K562 (cell line): ENCODE measurements around the gene HNF1B. TPM values are rescaled to one million over a fixed set of nuclear protein-coding genes. Genes with fewer than 3 reads are reported as not detected.

ENCODE experiments used
- ATAC-seq: fragments of 200-7000 bp; cut with Tn5 transposase; 3 replicates; pipeline ENCODE4 v1.9.1; 2020; ENCODE audit warnings: moderate library complexity
- BruUV-seq: library from RNA; stranded (reverse); fragments of 400-500 nt; replicated peaks from 2 replicates; lab custom pipeline; 2021; lab: Mats Ljungman, UMichigan
- CTCF ChIA-PET: fragments of 300-600 bp; formaldehyde crosslinking; extraction: SDS; loops from one replicate; lab custom pipeline; 2021; ENCODE audit warnings: low intra/inter-chr PET ratio; lab: Yijun Ruan, JAX
- POLR2A ChIA-PET: fragments of 300-600, 350-650 bp; sonication (Branson Sonifier 250); formaldehyde crosslinking; extraction: SDS; loops from one replicate; lab custom pipeline; 2021; ENCODE audit warnings: antibody characterized with exemption, inconsistent platforms; lab: Yijun Ruan, JAX
- DNase-seq, 4 experiments: peaks; one replicate each; pipeline versions ENCODE4 v3.0.0 to v3.0.0-alpha.2; 2011 to 2018; ENCODE audit warnings: low spot score in 3 of 4, mixed read lengths in 3 of 4; ENCODE audit errors: extremely low read depth in 1 of 4
- FAIRE-seq: peaks from 2 replicates; lab custom pipeline; 2011; peaks lifted over from hg19 to GRCh38; lab: Jason Lieb, UNC
- H2AFZ ChIP-seq: 2 replicates; pipeline ENCODE4 v1.6.0; 2011; ENCODE audit warnings: low read depth, low read length, control low read depth, inconsistent platforms
- H3K27ac ChIP-seq: fragments of 200-600 bp; 3 replicates; pipeline ENCODE4 v1.8.0; 2011; ENCODE audit warnings: low read depth, mild to moderate bottlenecking, control low read depth, inconsistent platforms, low read length, moderate library complexity, mixed read lengths; ENCODE audit errors: extremely low read depth
- H3K27me3 ChIP-seq, 2 experiments: fragments of 300-600 bp in 1 of 2; 2 replicates in 1 of 2; 3 replicates in 1 of 2; pipeline versions ENCODE4 v1.6.0 to v1.8.0; 2011; ENCODE audit warnings: inconsistent platforms in 2 of 2, low read length in 2 of 2, mild to moderate bottlenecking in 1 of 2, mixed read lengths in 1 of 2, moderate library complexity in 1 of 2; ENCODE audit not compliant: control insufficient read depth in 2 of 2, insufficient read depth in 2 of 2
- H3K36me3 ChIP-seq: fragments of 300-600 bp; 3 replicates; pipeline ENCODE4 v1.8.0; 2011; ENCODE audit warnings: mild to moderate bottlenecking, low read length, inconsistent platforms; ENCODE audit not compliant: control insufficient read depth, insufficient read depth
- H3K4me1 ChIP-seq, 2 experiments: fragments of 200-600 bp in 1 of 2; replicated peaks in 1 of 2; 2 replicates in 1 of 2; 3 replicates in 1 of 2; pipeline versions ENCODE4 v1.5.1 to v1.8.0; 2011; ENCODE audit warnings: inconsistent platforms in 2 of 2, low read length in 2 of 2, mild to moderate bottlenecking in 1 of 2, mixed read lengths in 1 of 2, moderate library complexity in 1 of 2; ENCODE audit not compliant: control insufficient read depth in 2 of 2, insufficient read depth in 2 of 2
- H3K4me2 ChIP-seq: 2 replicates; pipeline ENCODE4 v1.6.1; 2011; ENCODE audit warnings: low read length, control low read depth, inconsistent platforms, mixed read lengths; ENCODE audit not compliant: insufficient read depth
- H3K4me3 ChIP-seq: fragments of 200-600 bp; sonication (generic), shearing (Covaris generic); 2 replicates; pipeline ENCODE4 v1.5.1; 2016; ENCODE audit warnings: control low read depth, inconsistent platforms
- H3K79me2 ChIP-seq: fragments of 200-600 bp; 3 replicates; pipeline ENCODE4 v1.8.0; 2011; ENCODE audit warnings: low read length, inconsistent platforms; ENCODE audit not compliant: control insufficient read depth, insufficient read depth
- H3K9ac ChIP-seq, 2 experiments: 2 replicates each; pipeline versions ENCODE4 v1.6.0 to v1.6.1; 2011; ENCODE audit warnings: low read depth in 2 of 2, low read length in 2 of 2, control low read depth in 1 of 2, inconsistent platforms in 1 of 2, mild to moderate bottlenecking in 1 of 2, mixed read lengths in 1 of 2; ENCODE audit not compliant: insufficient read depth in 1 of 2
- H3K9me1 ChIP-seq: one replicate; pipeline ENCODE4 v1.6.0; 2011; ENCODE audit warnings: inconsistent platforms, mild to moderate bottlenecking, low read length, moderate library complexity; ENCODE audit not compliant: control insufficient read depth, insufficient read depth
- H3K9me3 ChIP-seq: replicated peaks from 2 replicates; pipeline ENCODE4 v1.5.1; 2011; ENCODE audit warnings: low read depth, low read length, inconsistent platforms; ENCODE audit not compliant: control insufficient read depth, insufficient read depth
- H4K20me1 ChIP-seq: replicated peaks from 2 replicates; pipeline ENCODE4 v1.6.1; 2011; ENCODE audit warnings: low read length, inconsistent platforms, mixed read lengths; ENCODE audit not compliant: control insufficient read depth, insufficient read depth
- FOXO4 ChIP-seq: fragments of 450-650 bp; formaldehyde crosslinking; IDR thresholded peaks from 2 replicates; pipeline ENCODE4 v1.4.0; 2020; ENCODE audit warnings: mild to moderate bottlenecking, moderate library complexity
- KDM4B ChIP-seq, 2 experiments: fragments of 450-650 bp in 1 of 2; sonication (generic) in 1 of 2; IDR thresholded peaks; 2 replicates each; pipeline ENCODE4 v1.6.1; 2016 to 2017; ENCODE audit warnings: borderline replicate concordance in 2 of 2, antibody characterized with exemption in 1 of 2, low read depth in 1 of 2, mild to moderate bottlenecking in 1 of 2
- KLF6 ChIP-seq: fragments of 250-450 bp; sonication (Bioruptor Pico); IDR thresholded peaks from 2 replicates; pipeline ENCODE4 v1.4.0; 2020; ENCODE audit warnings: mild to moderate bottlenecking, moderate library complexity, borderline replicate concordance
- REST ChIP-seq, 2 experiments: fragments of 450-650 bp; formaldehyde crosslinking in 1 of 2; IDR thresholded peaks; 2 replicates each; pipeline versions ENCODE4 v1.4.0 to v1.6.1; 2014 to 2020; ENCODE audit warnings: mild to moderate bottlenecking in 2 of 2, borderline replicate concordance in 1 of 2, low read depth in 1 of 2
- SETDB1 ChIP-seq: IDR thresholded peaks from one replicate; pipeline ENCODE4 v1.6.1; 2012; ENCODE audit warnings: low read length, control low read depth, inconsistent platforms
- SRSF7 ChIP-seq: fragments of 200-400 bp; formaldehyde crosslinking; optimal IDR thresholded peaks from 2 replicates; pipeline ENCODE3; 2017; ENCODE audit warnings: mild to moderate bottlenecking, low read depth, low read length
- TBL1XR1 ChIP-seq, 2 experiments: IDR thresholded peaks; 2 replicates each; pipeline ENCODE4 v1.6.1; 2012; ENCODE audit warnings: improper control_type of control experiment in 2 of 2, low read length in 2 of 2, mild to moderate bottlenecking in 1 of 2
- TCF7 ChIP-seq: sonication (generic); IDR thresholded peaks from 2 replicates; pipeline ENCODE4 v1.6.1; 2016; ENCODE audit warnings: antibody characterized with exemption, borderline replicate concordance
- TEAD1 ChIP-seq, 2 experiments: fragments of 450-650 bp in 1 of 2; sonication (generic) in 1 of 2; formaldehyde crosslinking; IDR thresholded peaks; 2 replicates each; pipeline versions ENCODE4 v1.4.0 to v1.8.0; 2020 to 2022; ENCODE audit warnings: mild to moderate bottlenecking in 2 of 2, missing genetic modification reagents in 1 of 2
- TFAM ChIP-seq: fragments of 250-450 bp; sonication (Bioruptor Pico); conservative IDR thresholded peaks from 2 replicates; pipeline ENCODE4 v1.5.0; 2021; ENCODE audit warnings: mild to moderate bottlenecking, moderate library complexity
- ZNF165 ChIP-seq: fragments of 250-450 bp; sonication (Bioruptor Pico); IDR thresholded peaks from 2 replicates; pipeline ENCODE4 v1.4.0; 2020; ENCODE audit warnings: borderline replicate concordance
- ZNF507 ChIP-seq: conservative IDR thresholded peaks from 2 replicates; pipeline ENCODE4 v1.6.1; 2017; ENCODE audit warnings: missing genetic modification characterization, missing compliant biosample characterization
- WGBS: fragments of 100-300 bp; shearing (Covaris generic); methylation state at CpG from one replicate; pipeline ENCODE4 v1.1.6; 2016; ENCODE audit warnings: low coverage, mixed read lengths; ENCODE audit not compliant: insufficient coverage; ENCODE audit errors: missing lambda C conversion rate; 5-methylcytosine and 5-hydroxymethylcytosine counted together
- in situ Hi-C: fragments of 300-500 bp; cut with MboI; formaldehyde crosslinking; loops from 4 replicates; pipeline ENCODE4 v1.15.0; 2018; ENCODE audit warnings: inconsistent platforms, mixed read lengths
- intact Hi-C: fragments of 100-400 bp; cut with micrococcal nuclease; formaldehyde crosslinking; loops from 2 replicates; pipeline ENCODE4 v1.14.2; 2022
- polyA plus RNA-seq, 8 experiments: library from polyadenylated mRNA; depleted of rRNA in 4 of 8; stranded (reverse) in 5 of 8; unstranded in 3 of 8; fragments of >200 nt; fragmentation: Nextera tagmentation in 2 of 8; fragmentation: Illumina TruSeq in 1 of 8; extraction: Ambion mirVana in 2 of 8; extraction: Trizol in 1 of 8; gene quantifications; 2 replicates each; pipeline versions ENCODE4 v1.2.1 to v1.2.3, GENCODE V29; 2011 to 2014; ENCODE audit warnings: inconsistent platforms in 1 of 8, missing spikeins in 1 of 8
- total RNA-seq, 7 experiments: library from RNA; depleted of rRNA in 6 of 7; stranded (reverse); fragments of >200 nt in 6 of 7; fragmentation: Illumina TruSeq in 2 of 7; extraction: Trizol in 2 of 7; gene quantifications; 2 replicates each; pipeline versions ENCODE4 v1.2.1 to v1.2.3, GENCODE V29; 2011 to 2021; ENCODE audit warnings: low replicate concordance in 1 of 7

HNF1B gene
- total and polyA plus RNA-seq, 9 of the 15 experiments (the other 6 are each of a cell fraction or from before 2014, with no cell fraction given) = not detected

GRCh38 chr17:37742762-37743611 is 1.9 kb downstream of the HNF1B start:
- TF ChIP-seq ZNF165 (no peak), SRSF7 (no peak), TFAM (CRISPR knock-in tag) (no peak), REST (IDR thresholded peaks at IDR 0.05; ENCODE audit: borderline replicate concordance) (no peak), REST (CRISPR knock-in tag; IDR thresholded peaks at IDR 0.05; ENCODE audit: low read depth) (no peak), TEAD1 (CRISPR knock-in tag; IDR thresholded peaks at IDR 0.05) (no peak), KLF6 (CRISPR knock-in tag) (no peak), FOXO4 (no peak), KDM4B (IDR thresholded peaks at IDR 0.05; ENCODE audit: borderline replicate concordance in 2 of 2, low read depth in 1 of 2) (no peak), SETDB1 (no peak), TBL1XR1 (IDR thresholded peaks at IDR 0.05; ENCODE audit: low read length in 2 of 2) (no peak), ZNF507 (tag) (no peak), TCF7 (no peak)
- Histone ChIP-seq H3K4me1 (peaks cover 0 to 36% of the 10 kb centered on the region in 2 experiments; a peak in 2 of 5 replicates), H3K27ac (no peak overlapping the region), H3K4me3 (no peak overlapping the region), H3K9me1 (no peaks in the 10 kb centered on the region), H4K20me1 (no peaks in the 10 kb centered on the region; the same call in 1 of the 2 replicates), H3K79me2 (no peaks in the 10 kb centered on the region), H3K4me2 (no peak overlapping the region), H3K27me3 (peaks cover 50 to 64% of the 10 kb centered on the region in 2 experiments), H3K9ac (no peak overlapping the region), H2AFZ (no peak overlapping the region), H3K9me3 (no peaks in the 10 kb centered on the region), H3K36me3 (no peaks in the 10 kb centered on the region)
- ChIA-PET CTCF (no interaction called here), POLR2A (no interaction called here)
- no peak for DNase-seq
- no peak for ATAC-seq
- FAIRE-seq = no peak
- intact Hi-C loops = no loop called here
- WGBS = 25% methylated on average over 35 of the region's 76 CpGs
- in situ Hi-C loops = no loop called here
- no TSS peak for BruUV-seq
